CD4-positive, alpha-beta T cell treated with Interleukin-15 for 4 hours (primary cell): ENCODE data around the gene ANKRD66.

Source experiments
- DNase-seq: peaks from one replicate; pipeline ENCODE4 v3.0.0-alpha.2; 2020; ENCODE audit warnings: low spot score

ANKRD66 gene

DNA sequence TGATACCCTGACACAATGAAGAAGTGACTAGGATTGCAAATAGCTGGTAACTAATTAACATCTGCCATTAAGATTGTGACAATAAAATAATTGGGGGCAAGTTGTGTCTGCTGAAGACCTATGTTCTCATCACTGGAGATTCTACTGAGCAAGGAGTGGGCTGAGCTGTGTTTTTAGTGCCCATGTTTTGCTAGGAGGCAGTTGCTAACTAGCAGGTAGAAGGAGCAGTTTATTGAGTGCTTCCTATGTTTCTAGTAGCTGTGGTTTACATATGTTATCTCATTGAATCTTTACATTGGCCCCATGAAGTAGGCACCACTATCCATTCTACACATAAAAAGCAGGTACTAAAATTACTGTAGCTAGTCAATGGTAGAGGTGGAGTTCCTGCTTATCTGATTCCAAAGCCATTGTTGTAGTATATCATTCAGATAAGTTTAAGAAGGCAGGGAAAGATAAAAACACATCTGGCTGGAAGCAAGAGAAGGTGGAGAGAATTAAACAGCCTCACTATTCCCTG is 43.7 kb downstream of the ANKRD66 start:
- DNase-seq, result no peak

DNA sequence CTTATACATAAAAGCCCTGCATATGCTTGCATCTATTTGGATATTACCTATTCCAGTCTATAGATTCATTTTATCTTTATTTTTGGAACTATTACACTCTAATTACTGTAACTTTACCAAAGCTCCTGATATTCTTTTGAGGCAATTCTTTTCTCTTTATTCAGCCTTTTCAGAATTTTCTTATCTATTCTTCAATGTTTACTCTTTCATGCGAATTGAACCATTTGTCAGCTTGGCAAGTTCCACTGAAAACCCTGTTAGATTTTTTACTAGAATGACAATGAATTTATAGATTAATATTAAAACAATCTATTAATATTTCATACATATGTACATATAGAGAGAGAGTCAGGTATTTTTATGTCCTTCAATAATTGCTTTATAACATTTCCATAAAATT is 45.9 kb downstream of the ANKRD66 start:
- DNase-seq, result no peak

DNA sequence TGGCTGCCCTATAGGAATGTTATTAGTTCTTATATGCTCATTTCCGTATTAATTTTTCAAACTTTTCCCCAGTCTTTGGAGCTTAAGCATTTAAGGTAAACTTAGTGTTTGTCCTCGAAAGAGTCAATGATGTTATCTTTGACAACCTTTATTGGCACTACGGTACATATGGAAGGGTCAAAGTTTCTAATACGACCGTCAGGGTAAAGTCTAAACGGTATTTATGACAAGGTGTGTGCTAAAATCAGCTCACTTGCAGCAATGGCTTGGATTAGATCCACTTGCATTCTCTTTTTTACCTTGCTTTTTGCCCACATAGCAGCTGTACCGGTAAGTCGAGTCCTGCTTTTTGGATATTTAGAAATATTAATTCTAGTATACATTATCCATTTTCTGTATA is 46.4 kb downstream of the ANKRD66 start, which contains the start of gene MEP1A:
Gene MEP1A (plus strand): TSS at position 252 of the 400 bp plus-strand sequence. CDS start 10 bp downstream, at position 262.
- no peak for DNase-seq

DNA sequence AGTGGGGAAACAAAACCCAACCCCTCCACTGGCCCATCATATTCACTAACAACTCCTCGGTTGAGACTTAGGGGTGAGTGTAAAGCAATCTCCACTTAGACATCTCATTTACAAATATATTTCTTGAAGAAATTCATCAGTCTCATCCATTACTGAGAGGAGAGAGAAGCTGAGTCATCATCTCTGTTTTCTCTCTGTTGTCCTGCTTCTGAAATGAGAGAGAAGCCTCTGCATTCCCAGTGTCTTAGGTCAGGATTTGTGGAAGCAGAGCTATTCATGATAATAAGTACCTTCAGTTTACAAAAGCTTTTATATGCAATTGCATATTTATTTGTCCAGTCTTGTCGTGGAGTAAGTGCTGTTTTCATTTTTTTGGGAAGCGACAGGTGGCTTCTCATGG is 47.3 kb downstream of the ANKRD66 start:
- no peak for DNase-seq

- DNase-seq, result no peak
Measured at GRCh38 chr6:46795816-46796215, 49.1 kb downstream of the ANKRD66 start.

DNA sequence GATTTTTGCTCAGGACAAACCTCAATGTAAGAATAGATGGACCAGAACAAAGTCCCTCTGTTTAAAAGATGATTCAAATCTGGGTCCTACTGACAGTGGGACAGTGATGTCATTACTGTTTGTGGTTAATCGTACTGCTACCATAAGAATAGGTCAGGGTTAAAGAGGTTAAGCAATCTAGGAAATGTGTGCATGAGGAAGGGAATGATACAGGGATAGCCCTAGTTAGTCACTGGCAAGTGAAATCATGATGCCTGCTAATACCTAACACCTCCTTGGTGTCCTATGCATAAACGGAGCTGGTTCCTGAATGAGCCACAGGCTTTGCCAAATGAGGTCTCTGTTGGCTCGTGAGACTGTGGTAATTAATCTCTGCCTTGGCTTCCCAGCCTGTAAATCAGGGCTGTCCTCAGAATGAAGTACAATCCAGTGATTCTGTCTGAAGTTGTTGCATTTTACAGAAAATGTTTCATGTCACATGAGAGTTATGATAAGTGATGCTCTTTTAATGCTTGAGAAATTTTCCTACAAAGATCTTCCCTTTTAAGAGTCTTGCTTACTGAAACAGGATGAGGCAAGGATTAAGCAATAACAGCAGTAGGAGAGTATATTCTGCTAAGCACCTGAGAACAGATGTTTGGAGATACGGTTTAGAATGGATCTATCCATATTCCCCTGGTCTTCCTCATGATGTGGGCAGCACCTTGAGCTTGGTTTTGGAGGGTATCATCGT is 50.3 kb downstream of the ANKRD66 start:
- DNase-seq, result no peak

- DNase-seq, result no peak
Measured at GRCh38 chr6:46799657-46800056, 52.9 kb downstream of the ANKRD66 start.

DNA sequence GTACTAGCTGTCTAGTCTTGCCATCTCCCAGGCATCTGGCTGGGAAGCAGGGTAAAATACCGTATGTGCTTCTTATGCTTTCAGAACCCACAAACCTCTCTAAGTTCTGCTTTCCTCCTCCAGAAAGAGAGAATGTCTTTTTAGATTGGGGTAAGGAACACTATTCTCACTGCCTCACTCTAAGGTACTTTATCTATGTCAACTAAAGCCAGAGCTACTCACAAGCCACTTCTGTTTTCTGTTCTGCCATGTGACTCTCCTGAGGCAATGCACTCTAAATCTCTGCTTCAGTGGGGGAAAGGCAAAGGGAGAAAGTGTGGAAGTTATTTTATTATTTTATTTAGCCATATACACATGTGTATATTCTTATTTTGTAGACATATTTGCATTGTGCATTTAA is 62.1 kb downstream of the ANKRD66 start:
- DNase-seq, result no peak
